Naive thymus-derived CD8-positive, alpha-beta T cell (primary cell): ENCODE measurements around the gene INSIG2. TPM values are rescaled to one million over a fixed set of nuclear protein-coding genes. Genes with fewer than 3 reads are reported as not detected.

Experiments
- ATAC-seq, 2 donors: fragments of 150-1000 bp; cut with Tn5 transposase in 1 of 2; sonication (Bioruptor Pico), chemical (Tn5 transposase) in 1 of 2; 1 replicate in 1 of 2; 2 replicates in 1 of 2; pipeline ENCODE4 v1.10.0; 2021; ENCODE audit warnings: mild to moderate bottlenecking in 2 of 2, moderate library complexity in 2 of 2
- POLR2A ChIA-PET: fragments of 350-600 bp; sonication (Branson Sonifier 250); formaldehyde crosslinking; loops from one replicate; lab custom pipeline; 2021; ENCODE audit warnings: antibody characterized with exemption; lab: Charles Lee
- DNase-seq, 10 donors: peaks; one replicate each; pipeline versions ENCODE4 v3.0.0 to v3.0.0-alpha.2; 2020 to 2022
- H3K27ac Mint-ChIP-seq, 10 donors: one replicate each; pipeline ENCODE4 v1.8.0; 2020 to 2022; ENCODE audit warnings: mild to moderate bottlenecking in 10 of 10, mixed read lengths in 10 of 10, moderate library complexity in 4 of 10, inconsistent platforms in 1 of 10
- H3K27me3 Mint-ChIP-seq, 5 donors: one replicate each; pipeline ENCODE4 v1.8.0; 2021 to 2022; ENCODE audit warnings: mixed read lengths in 5 of 5
- H3K36me3 Mint-ChIP-seq, 3 donors: one replicate each; pipeline ENCODE4 v1.8.0; 2020 to 2022; ENCODE audit warnings: mixed read lengths in 3 of 3, mild to moderate bottlenecking in 2 of 3, inconsistent platforms in 1 of 3
- H3K4me1 Mint-ChIP-seq, 4 donors: one replicate each; pipeline ENCODE4 v1.8.0; 2021 to 2022; ENCODE audit warnings: mixed read lengths in 4 of 4
- H3K4me3 Mint-ChIP-seq, 10 donors: one replicate each; pipeline ENCODE4 v1.8.0; 2020 to 2022; ENCODE audit warnings: mild to moderate bottlenecking in 10 of 10, mixed read lengths in 10 of 10, moderate library complexity in 6 of 10, inconsistent platforms in 1 of 10
- H3K9me3 Mint-ChIP-seq, 9 donors: one replicate each; pipeline ENCODE4 v1.8.0; 2020 to 2022; ENCODE audit warnings: mixed read lengths in 9 of 9, mild to moderate bottlenecking in 3 of 9, inconsistent platforms in 1 of 9, moderate library complexity in 1 of 9
- polyA plus RNA-seq, 3 donors: library from polyadenylated mRNA; unstranded; fragments of 300-500 nt; fragmentation: Illumina TruSeq; gene quantifications; one replicate each; pipeline ENCODE4 v1.2.3, GENCODE V29; 2021
- total RNA-seq, 8 experiments: library from RNA in 2 of 8; stranded (reverse) in 2 of 8; gene quantifications; one replicate each; pipeline ENCODE4 v1.2.3 and lab custom pipeline; 2021 to 2026

The INSIG2 gene
- total and polyA plus RNA-seq, 5 experiments from 2014 or later: 21.7 to 28.2 (median 24.0) TPM

GRCh38 chr2:118127250-118127649, 39.0 kb downstream of the INSIG2 start:
- H3K4me1 Mint-ChIP-seq: peaks cover 3 to 11% (median 9%) of the 10 kb centered on the region in 4 donors
- ATAC-seq (no peak), DNase-seq (no peak)
- H3K9me3 Mint-ChIP-seq: no peaks in the 10 kb centered on the region
- peaks cover 0 to 2% (median 0%) of the 10 kb centered on the region in 3 donors for H3K36me3 Mint-ChIP-seq
- peaks cover 22 to 43% (median 31%) of the 10 kb centered on the region in 5 donors for H3K27me3 Mint-ChIP-seq
- H3K4me3 Mint-ChIP-seq: no peak overlapping the region
- H3K27ac Mint-ChIP-seq: no peak overlapping the region
- POLR2A ChIA-PET: no interaction called here

- ATAC-seq (no peak), DNase-seq (no peak)
- Mint-ChIP-seq H3K27ac (no peak overlapping the region), H3K27me3 (peaks cover 22 to 43% (median 31%) of the 10 kb centered on the region in 5 donors), H3K36me3 (peaks cover 0 to 2% (median 0%) of the 10 kb centered on the region in 3 donors), H3K4me3 (no peak overlapping the region), H3K4me1 (peaks cover 3 to 11% (median 6%) of the 10 kb centered on the region in 4 donors), H3K9me3 (no peaks in the 10 kb centered on the region)
- POLR2A ChIA-PET: no interaction called here
Measured at GRCh38 chr2:118128826-118129225, 40.6 kb downstream of the INSIG2 start.

- ATAC-seq: no peak
- H3K27me3 Mint-ChIP-seq: peaks cover 26 to 43% (median 34%) of the 10 kb centered on the region in 5 donors
- H3K9me3 Mint-ChIP-seq: no peaks in the 10 kb centered on the region
- H3K27ac Mint-ChIP-seq: no peak overlapping the region
- POLR2A ChIA-PET: no interaction called here
- DNase-seq: no peak
- no peak overlapping the region for H3K4me3 Mint-ChIP-seq
- H3K4me1 Mint-ChIP-seq: peaks cover 3 to 11% (median 6%) of the 10 kb centered on the region in 4 donors
- peaks cover 0 to 2% (median 0%) of the 10 kb centered on the region in 3 donors for H3K36me3 Mint-ChIP-seq
Measured at GRCh38 chr2:118130385-118130784, 42.1 kb downstream of the INSIG2 start.

GRCh38 chr2:118131771-118132170, 43.5 kb downstream of the INSIG2 start:
- H3K27me3 Mint-ChIP-seq: peaks cover 24 to 43% (median 28%) of the 10 kb centered on the region in 5 donors
- H3K36me3 Mint-ChIP-seq: peaks cover 0 to 2% (median 0%) of the 10 kb centered on the region in 3 donors
- H3K27ac Mint-ChIP-seq: no peak overlapping the region
- no peaks in the 10 kb centered on the region for H3K9me3 Mint-ChIP-seq
- peaks cover 3 to 11% (median 6%) of the 10 kb centered on the region in 4 donors for H3K4me1 Mint-ChIP-seq
- no peak overlapping the region for H3K4me3 Mint-ChIP-seq
- DNase-seq: no peak
- POLR2A ChIA-PET: no interaction called here
- no peak for ATAC-seq

GRCh38 chr2:118133916-118134315, 45.6 kb downstream of the INSIG2 start:
- H3K4me3 Mint-ChIP-seq: no peak overlapping the region

GRCh38 chr2:118134650-118135049, 46.4 kb downstream of the INSIG2 start:
- H3K4me3 Mint-ChIP-seq: no peak overlapping the region
- POLR2A ChIA-PET: no interaction called here
- no peak for DNase-seq
- H3K36me3 Mint-ChIP-seq: no peaks in the 10 kb centered on the region
- no peaks in the 10 kb centered on the region for H3K9me3 Mint-ChIP-seq
- H3K4me1 Mint-ChIP-seq: peaks cover 3 to 11% (median 6%) of the 10 kb centered on the region in 4 donors
- H3K27ac Mint-ChIP-seq: no peak overlapping the region
- no peak for ATAC-seq
- peaks cover 1 to 16% (median 7%) of the 10 kb centered on the region in 5 donors for H3K27me3 Mint-ChIP-seq

More at GRCh38 chr2:118133916-118134315, 45.6 kb downstream of the INSIG2 start:
- H3K27me3 Mint-ChIP-seq: peaks cover 9 to 23% (median 12%) of the 10 kb centered on the region in 5 donors
- peaks cover 3 to 11% (median 6%) of the 10 kb centered on the region in 4 donors for H3K4me1 Mint-ChIP-seq
- no peak for ATAC-seq
- DNase-seq: no peak
- POLR2A ChIA-PET: no interaction called here
- no peaks in the 10 kb centered on the region for H3K9me3 Mint-ChIP-seq
- H3K36me3 Mint-ChIP-seq: peaks cover 0 to 2% (median 0%) of the 10 kb centered on the region in 3 donors
- no peak overlapping the region for H3K27ac Mint-ChIP-seq

- ATAC-seq (no peak), DNase-seq (no peak)
- POLR2A ChIA-PET: no interaction called here
- H3K9me3 Mint-ChIP-seq: peaks cover 0 to 2% (median 0%) of the 10 kb centered on the region in 9 donors
- no peak overlapping the region for H3K4me3 Mint-ChIP-seq
- no peak overlapping the region for H3K27ac Mint-ChIP-seq
- H3K27me3 Mint-ChIP-seq: peaks cover 0 to 15% (median 9%) of the 10 kb centered on the region in 5 donors
- peaks cover 0 to 6% (median 0%) of the 10 kb centered on the region in 3 donors for H3K36me3 Mint-ChIP-seq
- H3K4me1 Mint-ChIP-seq: peaks cover 0 to 1% (median 0%) of the 10 kb centered on the region in 4 donors
Measured at GRCh38 chr2:118145207-118145606, 56.9 kb downstream of the INSIG2 start.

- peaks cover 0 to 2% (median 0%) of the 10 kb centered on the region in 9 donors for H3K9me3 Mint-ChIP-seq
- peaks cover 0 to 15% (median 11%) of the 10 kb centered on the region in 5 donors for H3K27me3 Mint-ChIP-seq
- DNase-seq (no peak), ATAC-seq (no peak)
- peaks cover 0 to 1% (median 0%) of the 10 kb centered on the region in 4 donors for H3K4me1 Mint-ChIP-seq
- no peak overlapping the region for H3K27ac Mint-ChIP-seq
- POLR2A ChIA-PET: no interaction called here
- H3K4me3 Mint-ChIP-seq: no peak overlapping the region
- H3K36me3 Mint-ChIP-seq: peaks cover 0 to 6% (median 0%) of the 10 kb centered on the region in 3 donors
Measured at GRCh38 chr2:118145806-118146205, 57.5 kb downstream of the INSIG2 start.

- Mint-ChIP-seq H3K4me1 (peaks cover 0 to 1% (median 0%) of the 10 kb centered on the region in 4 donors), H3K27me3 (peaks cover under 1 to 16% (median 11%) of the 10 kb centered on the region in 5 donors), H3K27ac (no peak overlapping the region), H3K36me3 (peaks cover 0 to 6% (median 0%) of the 10 kb centered on the region in 3 donors), H3K9me3 (peaks cover 0 to 2% (median 0%) of the 10 kb centered on the region in 9 donors), H3K4me3 (no peak overlapping the region)
- ATAC-seq (no peak), DNase-seq (no peak)
- POLR2A ChIA-PET: no interaction called here
Measured at GRCh38 chr2:118146315-118147283, 58.3 kb downstream of the INSIG2 start.

GRCh38 chr2:118148133-118148532, 59.9 kb downstream of the INSIG2 start:
- H3K36me3 Mint-ChIP-seq: peaks cover 0 to 6% (median 0%) of the 10 kb centered on the region in 3 donors
- DNase-seq (no peak), ATAC-seq (no peak)
- H3K4me3 Mint-ChIP-seq: no peak overlapping the region
- no peak overlapping the region for H3K27ac Mint-ChIP-seq
- H3K27me3 Mint-ChIP-seq: peaks cover 11 to 21% (median 15%) of the 10 kb centered on the region in 5 donors
- no peaks in the 10 kb centered on the region for H3K9me3 Mint-ChIP-seq
- peaks cover 0 to 1% (median 0%) of the 10 kb centered on the region in 4 donors for H3K4me1 Mint-ChIP-seq
- POLR2A ChIA-PET: no interaction called here

- Mint-ChIP-seq H3K27ac (no peak overlapping the region), H3K4me3 (no peak overlapping the region), H3K27me3 (peaks cover 14 to 23% (median 22%) of the 10 kb centered on the region in 5 donors), H3K36me3 (peaks cover 0 to 6% (median 0%) of the 10 kb centered on the region in 3 donors), H3K9me3 (no peaks in the 10 kb centered on the region), H3K4me1 (peaks cover 0 to 1% (median 0%) of the 10 kb centered on the region in 4 donors)
- DNase-seq (no peak), ATAC-seq (no peak)
- POLR2A ChIA-PET: no interaction called here
Measured at GRCh38 chr2:118148809-118149208, 60.5 kb downstream of the INSIG2 start.

- H3K4me3 Mint-ChIP-seq: no peak overlapping the region
- no peaks in the 10 kb centered on the region for H3K4me1 Mint-ChIP-seq
- no peak for ATAC-seq
- peaks cover 0 to 6% (median 0%) of the 10 kb centered on the region in 9 donors for H3K9me3 Mint-ChIP-seq
- POLR2A ChIA-PET: no interaction called here
- no peak for DNase-seq
- H3K36me3 Mint-ChIP-seq: peaks cover 0 to 6% (median 0%) of the 10 kb centered on the region in 3 donors
- no peak overlapping the region for H3K27ac Mint-ChIP-seq
- peaks cover 16 to 30% (median 23%) of the 10 kb centered on the region in 5 donors for H3K27me3 Mint-ChIP-seq
Measured at GRCh38 chr2:118150294-118150693, 62.0 kb downstream of the INSIG2 start.

GRCh38 chr2:118151831-118152230, 63.6 kb downstream of the INSIG2 start:
- ATAC-seq (no peak), DNase-seq (no peak)
- peaks cover 14 to 40% (median 22%) of the 10 kb centered on the region in 5 donors for H3K27me3 Mint-ChIP-seq
- H3K4me3 Mint-ChIP-seq: no peak overlapping the region
- H3K36me3 Mint-ChIP-seq: peaks cover 0 to 15% (median 2%) of the 10 kb centered on the region in 3 donors
- no peaks in the 10 kb centered on the region for H3K4me1 Mint-ChIP-seq
- POLR2A ChIA-PET: no interaction called here
- H3K27ac Mint-ChIP-seq: no peak overlapping the region
- H3K9me3 Mint-ChIP-seq: peaks cover 0 to 15% (median 4%) of the 10 kb centered on the region in 9 donors
